Measurements from ENCODE around the gene CIB4. TPM values are rescaled to one million over a fixed set of nuclear protein-coding genes. Genes with fewer than 3 reads are reported as not detected.

Gene CIB4
- total RNA-seq, 4 donors from 2014 or later, result not detected

- DNase-seq (ENCODE audit: low spot score), result no peak
- TF ChIP-seq CTCF (IDR thresholded peaks at IDR 0.05), result no peak
- no peak for ATAC-seq (ENCODE audit: low FRiP score)
Observed at GRCh38 chr2:26559556-26559955, 81.6 kb downstream of the CIB4 start.

GRCh38 chr2:26559044-26559405 lies 82.1 kb downstream of the CIB4 start:
- ATAC-seq (ENCODE audit: low FRiP score) (no peak), DNase-seq (ENCODE audit: low spot score) (no peak)
- no peak for TF ChIP-seq CTCF (IDR thresholded peaks at IDR 0.05)

GRCh38 chr2:26558271-26559043 lies 82.7 kb downstream of the CIB4 start:
- DNase-seq (ENCODE audit: low spot score) (no peak), ATAC-seq (ENCODE audit: low FRiP score) (no peak)
- no peak for TF ChIP-seq CTCF (IDR thresholded peaks at IDR 0.05)

GRCh38 chr2:26557244-26557925 lies 83.8 kb downstream of the CIB4 start:
- DNase-seq (ENCODE audit: low spot score) (no peak), ATAC-seq (ENCODE audit: low FRiP score) (no peak)
- TF ChIP-seq CTCF (IDR thresholded peaks at IDR 0.05), result no peak

- ATAC-seq (ENCODE audit: low FRiP score) (no peak), DNase-seq (ENCODE audit: low spot score) (no peak)
- no peak for TF ChIP-seq CTCF (IDR thresholded peaks at IDR 0.05)
Observed at GRCh38 chr2:26556309-26557243, 84.6 kb downstream of the CIB4 start.

GRCh38 chr2:26555246-26556133 lies 85.7 kb downstream of the CIB4 start:
- no peak for ATAC-seq (ENCODE audit: low FRiP score)
- TF ChIP-seq CTCF (IDR thresholded peaks at IDR 0.05), result no peak
- DNase-seq (ENCODE audit: low spot score), result no peak

Data from omental fat pad (tissue), 4 donors.